Measurements from ENCODE around the gene KRTAP9-2.
"Not testable (repeated sequence)": the region's sequence is repeated elsewhere in the genome, so short reads cannot be mapped to it uniquely, and the experiment has no call there.

KRTAP9-2 gene

DNA sequence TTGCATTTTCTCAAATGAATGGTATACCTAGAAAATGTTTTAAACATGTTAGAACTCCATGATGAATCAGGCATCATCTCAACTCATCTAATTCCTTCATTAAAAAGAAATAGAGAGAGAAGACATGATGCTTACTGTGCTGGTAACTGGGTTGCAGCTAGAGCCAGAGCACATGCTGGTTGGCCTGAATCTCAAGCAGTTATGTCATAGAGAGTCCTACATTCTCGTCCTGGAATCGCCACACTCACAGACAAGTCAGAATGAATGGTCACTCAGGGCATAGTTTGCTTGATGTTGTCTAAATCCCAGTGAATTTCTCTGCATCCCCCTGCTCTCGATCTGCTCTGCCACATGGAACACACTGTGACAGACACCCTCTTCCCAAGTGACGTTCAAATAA lies 10.7 kb downstream of the KRTAP9-2 start:
- FAIRE-seq, result not testable (repeated sequence)

DNA sequence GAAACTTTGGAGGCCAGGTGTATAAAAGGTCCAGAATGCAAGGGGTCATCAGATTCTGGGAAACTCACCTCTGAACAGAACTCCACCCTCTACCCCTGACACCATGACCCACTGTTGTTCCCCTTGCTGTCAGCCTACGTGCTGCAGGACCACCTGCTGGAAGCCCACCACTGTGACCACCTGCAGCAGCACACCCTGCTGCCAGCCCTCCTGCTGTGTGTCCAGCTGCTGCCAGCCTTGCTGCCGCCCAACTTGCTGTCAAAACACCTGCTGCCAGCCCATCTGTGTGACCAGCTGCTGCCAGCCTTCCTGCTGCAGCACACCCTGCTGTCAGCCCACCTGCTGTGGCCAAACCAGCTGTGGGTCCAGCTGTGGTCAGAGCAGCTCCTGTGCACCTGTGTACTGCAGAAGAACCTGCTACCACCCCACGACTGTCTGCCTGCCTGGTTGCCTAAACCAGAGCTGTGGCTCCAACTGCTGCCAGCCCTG lies 11.5 kb downstream of the KRTAP9-2 start, which contains the start of gene KRTAP9-8:
KRTAP9-8 (plus strand) TSS at position 51 of the 489 bp plus-strand sequence; CDS start at position 104, 53 bp downstream.
- FAIRE-seq, result not testable (repeated sequence)

DNA sequence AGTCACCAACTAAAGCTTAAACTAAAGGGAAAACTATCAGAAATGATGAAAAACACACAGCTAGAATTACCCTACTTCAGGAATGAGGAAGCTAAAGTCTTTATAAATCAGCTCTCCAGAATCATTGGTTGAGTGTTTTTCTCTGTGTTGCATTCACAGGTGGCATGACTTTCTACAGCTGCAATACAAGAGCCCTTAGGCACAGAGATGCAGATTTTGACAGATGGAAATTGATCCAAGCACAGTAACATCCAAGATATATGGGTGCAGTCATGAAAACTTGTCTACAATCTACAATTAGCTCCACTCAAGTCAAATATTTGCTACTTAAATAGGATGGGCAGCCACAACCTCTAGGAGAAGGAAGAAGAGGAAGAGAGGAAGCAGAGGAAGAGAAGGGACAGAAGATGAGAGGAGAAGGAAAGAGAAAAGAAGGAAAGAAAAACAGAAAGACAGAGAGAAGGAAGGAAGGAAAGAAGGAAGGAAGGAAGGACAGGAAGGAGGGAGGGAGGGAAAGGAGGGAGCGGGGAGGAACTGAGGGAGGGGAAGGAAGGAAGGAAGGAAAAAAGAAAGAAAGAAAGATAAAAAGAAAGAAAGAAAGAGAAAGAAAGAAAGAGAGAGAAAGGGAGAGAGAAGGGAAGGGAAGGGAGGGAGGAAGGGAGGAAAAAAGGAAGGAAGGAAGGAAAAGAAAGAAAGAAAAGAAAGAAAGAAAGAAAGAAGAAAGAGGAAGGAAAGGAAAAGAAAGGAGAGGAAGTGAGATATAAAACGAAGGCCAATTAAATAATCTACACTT lies 20.7 kb downstream of the KRTAP9-2 start:
- FAIRE-seq, result not testable (repeated sequence)

DNA sequence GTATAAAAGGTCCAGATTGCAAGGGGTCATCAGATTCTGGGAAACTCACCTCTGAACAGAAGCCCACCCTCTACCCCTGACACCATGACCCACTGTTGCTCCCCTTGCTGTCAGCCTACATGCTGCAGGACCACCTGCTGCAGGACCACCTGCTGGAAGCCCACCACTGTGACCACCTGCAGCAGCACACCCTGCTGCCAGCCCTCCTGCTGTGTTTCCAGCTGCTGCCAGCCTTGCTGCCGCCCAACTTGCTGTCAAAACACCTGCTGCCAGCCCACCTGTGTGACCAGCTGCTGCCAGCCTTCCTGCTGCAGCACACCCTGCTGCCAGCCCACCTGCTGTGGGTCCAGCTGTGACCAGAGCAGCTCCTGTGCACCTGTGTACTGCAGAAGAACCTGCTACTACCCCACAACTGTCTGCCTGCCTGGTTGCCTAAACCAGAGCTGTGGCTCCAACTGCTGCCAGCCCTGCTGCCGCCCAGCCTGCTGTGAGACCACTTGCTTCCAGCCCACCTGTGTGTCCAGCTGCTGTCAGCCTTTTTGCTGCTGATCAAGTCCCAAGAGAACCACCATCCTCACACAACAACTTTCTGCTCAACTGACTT lies 23.3 kb downstream of the KRTAP9-2 start, which contains the start of gene KRTAP9-4:
KRTAP9-4 (plus strand) TSS at position 51 of the 604 bp plus-strand sequence; CDS start at position 85, 34 bp downstream.
- not testable (repeated sequence) for FAIRE-seq

DNA sequence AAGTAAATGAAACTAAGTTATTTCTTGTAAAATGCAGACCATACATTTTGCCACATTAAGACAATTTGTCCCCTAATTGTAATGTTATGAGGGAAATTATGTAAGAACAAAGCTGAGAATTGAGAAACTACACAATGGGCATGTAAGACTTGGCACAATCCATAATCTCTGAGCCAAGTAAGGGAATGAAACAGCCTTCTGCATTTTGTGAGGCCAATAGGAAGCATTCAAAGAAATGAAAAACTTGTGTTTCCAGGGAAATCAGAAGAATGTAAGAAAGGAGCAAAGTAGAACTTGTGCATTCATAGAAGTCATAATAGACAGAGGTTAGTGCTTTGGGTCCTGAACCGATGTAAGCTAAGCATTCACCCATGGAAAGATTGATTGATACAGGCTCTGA lies 24.8 kb downstream of the KRTAP9-2 start:
- FAIRE-seq, result no peak

DNA sequence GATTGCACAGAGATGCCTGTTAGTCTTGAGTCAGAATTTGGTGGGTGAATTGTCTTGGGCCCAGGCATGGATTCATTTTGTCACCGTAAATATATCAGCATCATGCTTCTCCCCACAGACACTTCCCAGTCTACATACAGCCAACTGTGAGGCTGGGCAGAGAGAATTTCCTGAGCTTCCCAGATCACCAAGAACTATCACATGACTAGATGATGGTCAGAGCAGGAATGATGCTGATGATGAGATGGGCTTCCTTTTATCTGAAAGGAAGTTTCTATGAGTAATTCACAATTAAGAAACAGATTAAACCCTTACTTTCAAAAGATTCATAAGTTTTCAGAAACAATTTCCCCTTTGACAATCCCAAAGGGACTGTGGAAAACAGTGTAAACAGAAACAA lies 28.4 kb downstream of the KRTAP9-2 start:
- FAIRE-seq, result no peak

DNA sequence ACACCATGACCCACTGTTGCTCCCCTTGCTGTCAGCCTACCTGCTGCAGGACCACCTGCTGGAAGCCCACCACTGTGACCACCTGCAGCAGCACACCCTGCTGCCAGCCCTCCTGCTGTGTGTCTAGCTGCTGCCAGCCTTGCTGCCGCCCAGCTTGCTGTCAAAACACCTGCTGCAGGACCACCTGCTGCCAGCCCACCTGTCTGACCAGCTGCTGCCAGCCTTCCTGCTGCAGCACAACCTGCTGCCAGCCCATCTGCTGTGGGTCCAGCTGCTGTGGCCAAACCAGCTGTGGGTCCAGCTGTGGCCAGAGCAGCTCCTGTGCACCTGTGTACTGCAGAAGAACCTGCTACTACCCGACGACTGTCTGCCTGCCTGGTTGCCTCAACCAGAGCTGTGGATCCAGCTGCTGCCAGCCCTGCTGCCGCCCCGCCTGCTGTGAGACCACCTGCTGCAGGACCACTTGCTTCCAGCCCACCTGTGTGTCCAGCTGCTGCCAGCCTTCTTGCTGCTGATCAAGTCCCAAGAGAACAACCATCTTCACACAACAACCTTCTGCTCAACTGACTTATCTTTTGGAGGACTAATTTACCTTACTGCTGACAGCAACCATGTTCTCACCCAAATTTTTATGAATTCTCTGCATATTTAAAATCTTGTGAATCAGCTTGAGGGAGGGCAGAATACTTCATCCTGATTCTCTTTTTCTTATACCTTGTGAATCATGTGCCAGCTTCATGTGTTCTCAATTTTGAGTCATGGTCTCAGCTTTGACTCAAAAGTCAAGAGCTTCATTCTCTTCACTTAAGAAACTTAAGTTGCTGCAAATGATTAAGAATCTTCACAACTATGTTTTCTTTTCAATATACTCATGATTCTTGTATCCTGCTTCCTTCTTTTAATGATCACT lies 29.2 kb downstream of the KRTAP9-2 start, which contains the start of gene KRTAP9-9:
KRTAP9-9 (plus strand) TSS at position 4 of the 910 bp plus-strand sequence.
- not testable (repeated sequence) for FAIRE-seq

DNA sequence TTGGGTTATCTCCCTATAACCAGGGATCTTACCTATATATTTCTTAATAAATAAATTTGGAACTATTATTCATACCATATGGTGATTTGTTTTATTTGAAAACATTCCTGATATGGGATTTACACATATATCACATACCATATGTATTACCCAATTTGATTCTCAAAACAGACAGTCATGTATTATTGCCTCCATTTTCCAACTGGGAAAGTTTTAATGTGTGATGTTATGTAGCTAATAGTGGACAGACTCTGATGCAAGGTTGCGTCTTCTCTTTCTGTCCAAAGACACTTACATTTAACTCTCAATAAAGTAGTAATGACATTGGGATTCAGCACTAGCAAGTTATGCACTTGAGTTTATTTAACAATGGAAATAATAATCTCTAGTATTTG lies 29.8 kb downstream of the KRTAP9-2 start:
- FAIRE-seq, result no peak

DNA sequence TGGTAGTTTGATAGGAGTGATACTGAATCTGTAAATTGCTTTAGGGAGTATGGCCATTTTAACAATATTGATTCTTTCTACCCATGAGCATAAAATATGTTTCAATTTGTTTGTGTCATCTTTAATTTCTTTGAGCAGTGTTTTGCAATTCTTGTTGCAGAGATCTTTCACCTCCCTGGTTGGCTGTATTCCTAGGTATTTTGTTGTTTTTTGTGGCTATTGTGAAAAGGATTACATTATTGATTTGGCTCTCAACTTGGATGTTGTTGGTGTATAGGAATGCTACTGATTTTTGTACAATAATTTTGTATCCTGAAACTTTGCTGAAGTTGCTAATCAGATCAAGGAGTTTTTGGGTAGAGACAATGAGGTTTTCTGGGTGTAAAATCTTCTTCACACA lies 32.0 kb downstream of the KRTAP9-2 start:
- FAIRE-seq, result no peak

DNA sequence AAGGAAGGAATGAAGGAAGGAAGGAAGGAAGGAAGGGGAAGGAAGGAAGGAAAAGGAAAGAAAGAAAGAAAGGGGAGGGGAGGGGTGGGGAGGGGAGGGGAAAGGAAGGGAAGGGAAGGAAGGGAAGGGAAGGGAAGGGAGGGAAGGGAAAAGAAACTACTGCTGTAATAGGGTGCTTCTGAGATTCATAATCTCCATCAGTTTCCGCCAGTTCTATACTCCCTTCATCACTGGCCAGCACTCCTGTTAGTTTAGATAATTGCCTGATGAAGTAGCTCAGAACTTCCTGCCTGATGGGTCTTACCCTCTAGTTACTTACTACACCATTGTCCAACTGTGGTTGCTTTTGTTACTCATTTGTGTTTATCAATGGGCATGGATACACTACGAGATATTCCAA lies 36.8 kb downstream of the KRTAP9-2 start:
- FAIRE-seq, result no peak

DNA sequence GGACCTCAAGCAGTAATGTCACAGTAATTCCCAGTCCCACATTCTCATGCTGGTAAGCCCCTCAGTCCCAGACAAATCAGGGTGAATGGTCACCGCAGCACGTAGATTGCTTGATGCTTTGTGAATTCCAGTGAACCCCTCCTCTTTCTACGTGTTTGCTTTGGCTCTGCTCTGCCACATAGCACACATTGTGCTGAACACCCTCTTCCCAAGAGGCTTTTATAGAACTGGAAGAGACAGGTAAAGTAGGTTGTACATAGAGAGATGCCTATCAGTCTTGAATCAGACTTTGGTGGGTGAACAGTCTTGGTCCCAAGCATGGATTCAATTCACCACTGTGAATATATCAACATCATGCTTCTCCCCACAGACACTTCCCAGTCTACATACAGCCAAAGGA lies 38.2 kb downstream of the KRTAP9-2 start:
- FAIRE-seq, result no peak

DNA sequence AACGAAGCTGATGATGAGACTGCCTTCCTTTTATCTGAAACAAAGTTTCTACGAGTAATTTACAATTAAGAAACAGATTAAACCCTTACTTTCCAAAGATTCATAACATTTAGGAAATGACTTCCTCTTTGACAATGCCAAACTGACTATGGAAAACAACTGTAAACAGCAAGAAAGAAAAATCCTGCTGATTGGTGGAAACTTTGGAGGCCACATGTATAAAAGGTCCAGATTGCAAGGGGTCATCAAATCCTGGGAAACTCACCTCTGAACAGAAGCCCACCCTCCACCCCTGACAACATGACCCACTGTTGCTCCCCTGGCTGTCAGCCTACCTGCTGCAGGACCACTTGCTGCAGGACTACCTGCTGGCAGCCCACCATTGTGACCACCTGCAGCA lies 38.6 kb downstream of the KRTAP9-2 start, which contains the start of gene KRTAP9-6:
KRTAP9-6 (plus strand) TSS at position 301 of the 400 bp plus-strand sequence; CDS start at position 301, 0 bp downstream.
- no peak for FAIRE-seq

DNA sequence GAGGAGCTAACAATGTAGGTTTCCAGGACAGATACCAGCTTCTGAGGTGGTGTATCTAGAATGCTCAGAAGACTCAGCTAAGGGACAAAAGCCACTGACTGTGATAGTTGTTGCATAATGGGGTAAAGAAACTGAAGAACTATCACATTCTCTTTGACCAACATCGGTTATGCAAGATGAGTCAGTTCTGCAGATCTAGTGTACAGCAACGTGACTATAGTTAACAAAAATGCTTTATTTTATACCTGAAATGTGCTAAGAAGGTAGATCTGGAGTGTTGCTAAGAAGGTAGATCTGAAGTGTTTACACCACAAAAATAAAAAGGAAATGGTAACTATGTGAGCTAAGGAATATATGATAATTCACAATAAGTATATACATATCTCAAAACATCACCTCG lies 41.3 kb downstream of the KRTAP9-2 start:
- no peak for FAIRE-seq

DNA sequence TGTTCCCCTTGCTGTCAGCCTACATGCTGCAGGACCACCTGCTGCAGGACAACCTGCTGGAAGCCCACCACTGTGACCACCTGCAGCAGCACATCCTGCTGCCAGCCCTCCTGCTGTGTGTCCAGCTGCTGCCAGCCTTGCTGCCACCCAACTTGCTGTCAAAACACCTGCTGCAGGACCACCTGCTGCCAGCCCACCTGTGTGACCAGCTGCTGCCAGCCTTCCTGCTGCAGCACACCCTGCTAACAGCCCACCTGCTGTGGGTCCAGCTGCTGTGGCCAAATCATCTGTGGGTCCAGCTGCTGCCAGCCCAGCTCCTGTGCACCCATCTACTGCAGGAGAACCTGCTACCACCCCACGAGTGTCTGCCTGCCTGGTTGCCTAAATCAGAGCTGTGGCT lies 44.9 kb downstream of the KRTAP9-2 start:
- not testable (repeated sequence) for FAIRE-seq

DNA sequence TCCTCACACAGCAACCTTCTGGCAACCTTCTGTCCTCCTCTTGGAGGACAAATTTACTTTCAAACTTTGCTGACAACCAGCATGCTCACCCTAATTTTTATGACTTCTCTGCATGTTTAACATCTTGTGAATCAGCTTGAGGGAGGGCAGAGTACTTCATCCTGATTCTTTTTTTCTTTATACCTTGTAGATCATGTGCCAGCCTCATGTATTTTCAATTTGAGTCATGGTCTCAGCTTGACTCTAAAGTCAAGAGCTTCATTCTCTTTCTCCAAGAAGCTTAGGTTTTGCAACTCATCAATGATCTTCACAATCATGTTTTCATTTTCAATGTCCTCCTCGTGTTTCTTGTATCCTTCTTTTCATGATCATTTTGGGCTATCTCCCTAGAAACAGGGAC lies 45.4 kb downstream of the KRTAP9-2 start:
- FAIRE-seq, result no peak

DNA sequence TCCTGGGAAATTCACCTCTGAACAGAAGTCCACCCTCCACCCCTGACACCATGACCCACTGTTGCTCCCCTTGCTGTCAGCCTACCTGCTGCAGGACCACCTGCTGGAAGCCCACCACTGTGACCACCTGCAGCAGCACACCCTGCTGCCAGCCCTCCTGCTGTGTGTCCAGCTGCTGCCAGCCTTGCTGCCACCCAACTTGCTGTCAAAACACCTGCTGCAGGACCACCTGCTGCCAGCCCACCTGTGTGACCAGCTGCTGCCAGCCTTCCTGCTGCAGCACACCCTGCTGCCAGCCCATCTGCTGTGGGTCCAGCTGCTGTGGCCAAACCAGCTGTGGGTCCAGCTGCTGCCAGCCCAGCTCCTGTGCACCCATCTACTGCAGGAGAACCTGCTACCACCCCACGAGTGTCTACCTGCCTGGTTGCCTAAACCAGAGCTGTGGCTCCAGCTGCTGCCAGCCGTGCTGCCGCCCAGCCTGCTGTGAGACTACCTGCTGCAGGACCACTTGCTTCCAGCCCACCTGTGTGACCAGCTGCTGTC lies 49.3 kb downstream of the KRTAP9-2 start, which contains the start of gene KRTAP9-7:
KRTAP9-7 (plus strand) TSS at position 51 of the 543 bp plus-strand sequence; CDS start at position 51, 0 bp downstream.
- not testable (repeated sequence) for FAIRE-seq

All from A204.1 (cell line).